Activated CD4-positive, alpha-beta T cell treated with anti-CD3 and anti-CD28 coated beads, Interleukin-10, Interleukin-2, amounts not matched to agents 100 ng/mL and 50 ng/mL, durations not matched to agents 16 hours and 8 hours (primary cell): ENCODE data around the gene SCGB1C1.
A peak's percentile ranks its signal among the peaks of the same experiment; 100 is the strongest.
"Not testable (repeated sequence)": the region's sequence is repeated elsewhere in the genome, so short reads cannot be mapped to it uniquely, and the experiment has no call there.

ENCODE experiments used
- DNase-seq: peaks from one replicate; pipeline ENCODE4 v3.0.0-alpha.2; 2020

Gene SCGB1C1

GRCh38 chr11:192674-193128 lies at the start of gene SCGB1C1:
TSS of gene SCGB1C1 (plus strand) at chr11:193078. CDS start at chr11:193100, 22 bp downstream.
- DNase-seq = not testable (repeated sequence)

GRCh38 chr11:180242-180641 lies 12.6 kb upstream of the SCGB1C1 start:
- not testable (repeated sequence) for DNase-seq

GRCh38 chr11:189200-189783 lies 3.6 kb upstream of the SCGB1C1 start:
- DNase-seq = not testable (repeated sequence)

GRCh38 chr11:189843-190311 lies 3.0 kb upstream of the SCGB1C1 start:
- DNase-seq = peak; percentile 50

GRCh38 chr11:190546-190945 lies 2.3 kb upstream of the SCGB1C1 start:
- DNase-seq = not testable (repeated sequence)

GRCh38 chr11:191490-192478 lies 1.1 kb upstream of the SCGB1C1 start:
- peak; percentile 58 for DNase-seq

GRCh38 chr11:193481-193880 lies 603 bp downstream of the SCGB1C1 start:
- DNase-seq = not testable (repeated sequence)

GRCh38 chr11:196786-197731 lies 4.2 kb downstream of the SCGB1C1 start:
- no peak for DNase-seq

GRCh38 chr11:197741-198235 lies 4.9 kb downstream of the SCGB1C1 start:
- no peak for DNase-seq

GRCh38 chr11:198236-198806 lies 5.4 kb downstream of the SCGB1C1 start:
- DNase-seq = no peak

- no peak for DNase-seq
These were observed 6.2 kb downstream of the SCGB1C1 start for GRCh38 chr11:199004-199581.

GRCh38 chr11:199782-200181 lies 6.9 kb downstream of the SCGB1C1 start:
- no peak for DNase-seq

- no peak for DNase-seq
These were observed 7.5 kb downstream of the SCGB1C1 start for GRCh38 chr11:200224-201003.

- DNase-seq = no peak
These were observed 9.1 kb downstream of the SCGB1C1 start for GRCh38 chr11:201966-202365.

- DNase-seq = no peak
These were observed 9.6 kb downstream of the SCGB1C1 start for GRCh38 chr11:202490-202889.

GRCh38 chr11:203056-203944 lies 10.4 kb downstream of the SCGB1C1 start:
- DNase-seq = no peak

- DNase-seq = no peak
These were observed 11.2 kb downstream of the SCGB1C1 start for GRCh38 chr11:203945-204586.

- no peak for DNase-seq
These were observed 11.8 kb downstream of the SCGB1C1 start for GRCh38 chr11:204587-205109.
